AG20443 (cell line): ENCODE data around the gene GDI1.

ENCODE experiments used
- DNase-seq: peaks from one replicate; pipeline ENCODE4 v3.0.0; 2012; ENCODE audit warnings: low spot score, mixed read lengths

The GDI1 gene

GRCh38 chrX:154462396-154462795 is 25.4 kb downstream of the GDI1 start:
- no peak for DNase-seq

- no peak for DNase-seq
Observed at GRCh38 chrX:154463611-154464220, 26.8 kb downstream of the GDI1 start.

GRCh38 chrX:154464806-154465365 is 27.9 kb downstream of the GDI1 start:
- no peak for DNase-seq

GRCh38 chrX:154465601-154466000 is 28.6 kb downstream of the GDI1 start:
- DNase-seq = no peak

- no peak for DNase-seq
Observed at GRCh38 chrX:154466036-154466435, 29.1 kb downstream of the GDI1 start.

GRCh38 chrX:154466907-154467306 is 30.0 kb downstream of the GDI1 start:
- DNase-seq = no peak

GRCh38 chrX:154467556-154467955 is 30.6 kb downstream of the GDI1 start:
- no peak for DNase-seq

GRCh38 chrX:154468217-154468616 is 31.3 kb downstream of the GDI1 start:
- no peak for DNase-seq

- DNase-seq = no peak
Observed at GRCh38 chrX:154469114-154469513, 32.2 kb downstream of the GDI1 start.

GRCh38 chrX:154469880-154470279 is 32.9 kb downstream of the GDI1 start:
- DNase-seq = no peak

- no peak for DNase-seq
Observed at GRCh38 chrX:154470434-154470833, 33.5 kb downstream of the GDI1 start.

- DNase-seq = no peak
Observed at GRCh38 chrX:154470914-154471568, 34.1 kb downstream of the GDI1 start.

- DNase-seq = no peak
Observed at GRCh38 chrX:154471839-154472684, 35.1 kb downstream of the GDI1 start.

GRCh38 chrX:154472685-154473632 is 36.0 kb downstream of the GDI1 start:
- no peak for DNase-seq

GRCh38 chrX:154473683-154474082 is 36.7 kb downstream of the GDI1 start:
- DNase-seq = no peak

- no peak for DNase-seq
Observed at GRCh38 chrX:154476821-154477220, 39.9 kb downstream of the GDI1 start.

GRCh38 chrX:154477891-154478477 is 41.0 kb downstream of the GDI1 start:
- no peak for DNase-seq

GRCh38 chrX:154478728-154479622 is 42.0 kb downstream of the GDI1 start, which contains the start of gene LAGE3:
Gene LAGE3 (minus strand): TSS chrX:154479281. CDS start chrX:154478915, 366 bp downstream.
- peak; percentile 95 for DNase-seq

- no peak for DNase-seq
Observed at GRCh38 chrX:154481195-154481594, 44.2 kb downstream of the GDI1 start.
